Right lobe of liver (tissue), 6 donors: Measurements from ENCODE around the gene API5. TPM values are rescaled to one million over a fixed set of nuclear protein-coding genes. Genes with fewer than 3 reads are reported as not detected.

Experiments used
- ATAC-seq, 4 donors: fragments of 200-7000 bp; cut with Tn5 transposase; one replicate each; pipeline ENCODE4 v1.9.1; 2020; ENCODE audit warnings: mild to moderate bottlenecking in 4 of 4, moderate library complexity in 4 of 4
- DNase-seq, 3 donors: peaks; one replicate each; pipeline ENCODE4 v3.0.0-alpha.2; 2020
- H3K27ac ChIP-seq, 3 donors: fragments of 200-600 bp; one replicate each; pipeline ENCODE4 v1.8.0; 2022
- H3K27me3 ChIP-seq, 2 donors: fragments of 200-600 bp; one replicate each; pipeline ENCODE4 v1.8.0; 2022
- H3K36me3 ChIP-seq, 4 donors: fragments of 200-600 bp; sonication (generic) in 1 of 4; one replicate each; pipeline versions ENCODE4 v1.5.1 to v1.8.0; 2017 to 2022; ENCODE audit warnings: control low read depth in 1 of 4
- H3K4me1 ChIP-seq, 4 donors: fragments of 200-600 bp; sonication (generic) in 1 of 4; one replicate each; pipeline versions ENCODE4 v1.5.1 to v1.8.0; 2017 to 2022; ENCODE audit warnings: control low read depth in 1 of 4
- H3K4me3 ChIP-seq, 3 donors: fragments of 200-600 bp; one replicate each; pipeline ENCODE4 v1.8.0; 2022
- H3K9me3 ChIP-seq, 4 donors: fragments of 200-600 bp; sonication (generic) in 1 of 4; one replicate each; pipeline versions ENCODE4 v1.5.1 to v1.8.0; 2017 to 2022; ENCODE audit warnings: control low read depth in 1 of 4
- CTCF ChIP-seq, 4 donors: fragments of 200-600 bp in 3 of 4; fragments of 450-650 bp in 1 of 4; IDR thresholded peaks; one replicate each; pipeline versions ENCODE4 v1.5.1 to v1.8.0; 2016 to 2022; ENCODE audit warnings: antibody characterized with exemption in 4 of 4, mild to moderate bottlenecking in 2 of 4
- POLR2A ChIP-seq: fragments of 450-650 bp; IDR thresholded peaks from one replicate; pipeline ENCODE4 v1.6.1; 2017; ENCODE audit warnings: antibody characterized with exemption, mild to moderate bottlenecking
- WGBS: methylation state at CpG from one replicate; pipeline ENCODE4 v1.1.6; 2018; ENCODE audit warnings: low coverage, low lambda C conversion rate; ENCODE audit not compliant: insufficient coverage; ENCODE audit errors: missing lambda C conversion rate; 5-methylcytosine and 5-hydroxymethylcytosine counted together
- intact Hi-C, 2 donors: fragments of 100-400 bp; cut with DNase I; formaldehyde crosslinking; loops; one replicate each; pipeline versions ENCODE4 v1.11.2 to v1.14.1; 2022
- total RNA-seq, 6 experiments: library from RNA; depleted of rRNA in 2 of 6; stranded (reverse); fragments of >200 nt in 2 of 6; fragmentation: NEBNext Ultra II Directional in 3 of 6; extraction: Animal tissue kit (Norgen Biotek cat#: 25700) in 3 of 6; gene quantifications; one replicate each; pipeline versions ENCODE4 v1.1.0 to v1.2.4, GENCODE V29; 2016 to 2023
- donor health status: DM: no; HTN: yes; CAD: no.
- donor health status: DM: no; HTN: no; CAD: no.
- donor health status: DM: no; HTN: no; CAD: no.
- donor health status: DM: no; HTN: yes; CAD: no.
- donor health status: DM: no; HTN: yes; CAD: no.

API5 gene
- total RNA-seq, 6 experiments from 2014 or later, result 42.2 to 55.5 (median 49.6) TPM

GRCh38 chr11:43377389-43377788, 65.6 kb downstream of the API5 start:
- no peak for DNase-seq
- intact Hi-C loops, result no loop called here
- ATAC-seq, result no peak
- H3K27me3 ChIP-seq, result no peaks in the 10 kb centered on the region
- no peaks in the 10 kb centered on the region for H3K36me3 ChIP-seq
- H3K4me1 ChIP-seq, result peaks cover 0 to 7% (median 1%) of the 10 kb centered on the region in 4 donors
- no peak overlapping the region for H3K27ac ChIP-seq
- no peaks in the 10 kb centered on the region for H3K9me3 ChIP-seq
- H3K4me3 ChIP-seq, result no peak overlapping the region
- TF ChIP-seq POLR2A (no peak), CTCF (IDR thresholded peaks at IDR 0.05) (no peak)

- H3K9me3 ChIP-seq, result no peaks in the 10 kb centered on the region
- no peak for DNase-seq
- 89% methylated on average over 3 of the region's 3 CpGs for WGBS
- peaks cover 0 to 11% (median 4%) of the 10 kb centered on the region in 4 donors for H3K4me1 ChIP-seq
- TF ChIP-seq POLR2A (no peak), CTCF (IDR thresholded peaks at IDR 0.05) (no peak)
- intact Hi-C loops, result no loop called here
- no peaks in the 10 kb centered on the region for H3K27me3 ChIP-seq
- no peak overlapping the region for H3K27ac ChIP-seq
- H3K4me3 ChIP-seq, result no peak overlapping the region
- no peaks in the 10 kb centered on the region for H3K36me3 ChIP-seq
- no peak for ATAC-seq
These were observed 67.1 kb downstream of the API5 start for GRCh38 chr11:43378897-43379296.

GRCh38 chr11:43381802-43382201, 70.0 kb downstream of the API5 start:
- no peaks in the 10 kb centered on the region for H3K9me3 ChIP-seq
- H3K27ac ChIP-seq, result no peak overlapping the region
- no peaks in the 10 kb centered on the region for H3K27me3 ChIP-seq
- peaks cover 0 to 11% (median 4%) of the 10 kb centered on the region in 4 donors for H3K4me1 ChIP-seq
- H3K4me3 ChIP-seq, result no peak overlapping the region
- WGBS, result 62% methylated on average over 1 of the region's 2 CpGs
- no peaks in the 10 kb centered on the region for H3K36me3 ChIP-seq
- TF ChIP-seq CTCF (IDR thresholded peaks at IDR 0.05), result no peak
- no peak for TF ChIP-seq POLR2A
- no peak for ATAC-seq
- DNase-seq, result no peak
- intact Hi-C loops, result no loop called here

GRCh38 chr11:43382614-43383013, 70.8 kb downstream of the API5 start:
- H3K27me3 ChIP-seq, result no peaks in the 10 kb centered on the region
- peaks cover 0 to 11% (median 4%) of the 10 kb centered on the region in 4 donors for H3K4me1 ChIP-seq
- no peaks in the 10 kb centered on the region for H3K9me3 ChIP-seq
- intact Hi-C loops, result no loop called here
- H3K27ac ChIP-seq, result peak overlapping the region in 1 of 3 donors; percentile 9
- no peak for DNase-seq
- ATAC-seq, result peak in 3 of 4 donors; percentile 43 to 69 (median 62)
- TF ChIP-seq CTCF (IDR thresholded peaks at IDR 0.05), result no peak
- no peak for TF ChIP-seq POLR2A
- H3K36me3 ChIP-seq, result no peaks in the 10 kb centered on the region
- no peak overlapping the region for H3K4me3 ChIP-seq
- WGBS, result 90% methylated on average over 1 of the region's 1 CpG

- WGBS, result 100% methylated on average over 5 of the region's 5 CpGs
- DNase-seq (no peak), ATAC-seq (peak in 1 of 4 donors; percentile 38)
- intact Hi-C loops, result no loop called here
- Histone ChIP-seq H3K4me3 (no peak overlapping the region), H3K27ac (no peak overlapping the region), H3K36me3 (no peaks in the 10 kb centered on the region), H3K4me1 (peaks cover 0 to 11% (median 4%) of the 10 kb centered on the region in 4 donors), H3K9me3 (no peaks in the 10 kb centered on the region), H3K27me3 (no peaks in the 10 kb centered on the region)
- TF ChIP-seq CTCF (IDR thresholded peaks at IDR 0.05), result no peak
- no peak for TF ChIP-seq POLR2A
These were observed 72.6 kb downstream of the API5 start for GRCh38 chr11:43384393-43384792.
